Skeletal muscle tissue (tissue), 4 donors: ENCODE data around the gene FREM1. TPM values are rescaled to one million over a fixed set of nuclear protein-coding genes. Genes with fewer than 3 reads are reported as not detected.

Experiments used
- H3K27ac ChIP-seq: one replicate; pipeline ENCODE4 v1.7.0; 2013; ENCODE audit warnings: mild to moderate bottlenecking, low read depth, low read length, inconsistent platforms
- H3K27me3 ChIP-seq, 3 donors: one replicate each; pipeline ENCODE4 v1.7.0; 2013; ENCODE audit warnings: low read length in 3 of 3; ENCODE audit not compliant: control insufficient read depth in 3 of 3, insufficient read depth in 3 of 3
- H3K36me3 ChIP-seq, 3 donors: one replicate each; pipeline ENCODE4 v1.7.0; 2013; ENCODE audit warnings: low read length in 3 of 3; ENCODE audit not compliant: control insufficient read depth in 3 of 3, insufficient read depth in 3 of 3
- H3K4me1 ChIP-seq, 3 donors: one replicate each; pipeline ENCODE4 v1.7.0; 2013; ENCODE audit warnings: low read length in 3 of 3, mild to moderate bottlenecking in 3 of 3; ENCODE audit not compliant: control insufficient read depth in 3 of 3, insufficient read depth in 3 of 3
- H3K4me3 ChIP-seq, 3 donors: one replicate each; pipeline ENCODE4 v1.7.0; 2013; ENCODE audit warnings: low read length in 3 of 3
- H3K9ac ChIP-seq, 3 donors: one replicate each; pipeline ENCODE4 v1.7.0; 2013; ENCODE audit warnings: low read length in 3 of 3, mild to moderate bottlenecking in 3 of 3, moderate library complexity in 2 of 3, low read depth in 1 of 3
- H3K9me3 ChIP-seq, 3 donors: one replicate each; pipeline ENCODE4 v1.7.0; 2013; ENCODE audit warnings: low read length in 3 of 3; ENCODE audit not compliant: control insufficient read depth in 3 of 3
- total RNA-seq: library from RNA; depleted of rRNA; stranded (reverse); fragments of >200 nt; gene quantifications from one replicate; pipeline ENCODE4 v1.2.3, GENCODE V29; 2014
- donor health status: Osteomylitis.

Gene FREM1
- total RNA-seq, 1 donor from 2014 or later: 17.2 TPM

GRCh38 chr9:14775917-14776316 is 134.3 kb downstream of the FREM1 start:
- Histone ChIP-seq H3K27me3 (no peaks in the 10 kb centered on the region), H3K27ac (no peak overlapping the region), H3K9ac (no peak overlapping the region), H3K4me3 (no peak overlapping the region), H3K9me3 (no peaks in the 10 kb centered on the region), H3K36me3 (no peaks in the 10 kb centered on the region), H3K4me1 (peaks cover 6 to 12% (median 7%) of the 10 kb centered on the region in 3 donors)

- H3K27ac ChIP-seq: no peak overlapping the region
- no peak overlapping the region for H3K9ac ChIP-seq
- peaks cover 0 to 6% (median 3%) of the 10 kb centered on the region in 3 donors for H3K4me1 ChIP-seq
- no peaks in the 10 kb centered on the region for H3K9me3 ChIP-seq
- H3K27me3 ChIP-seq: peaks cover 0 to 2% (median 0%) of the 10 kb centered on the region in 3 donors
- no peaks in the 10 kb centered on the region for H3K36me3 ChIP-seq
- H3K4me3 ChIP-seq: no peak overlapping the region
Observed at GRCh38 chr9:14770592-14770991, 139.6 kb downstream of the FREM1 start.

- no peak overlapping the region for H3K4me3 ChIP-seq
- no peaks in the 10 kb centered on the region for H3K36me3 ChIP-seq
- H3K9ac ChIP-seq: no peak overlapping the region
- peaks cover 0 to 2% (median 0%) of the 10 kb centered on the region in 3 donors for H3K27me3 ChIP-seq
- H3K4me1 ChIP-seq: peaks cover 0 to 2% (median 2%) of the 10 kb centered on the region in 3 donors
- H3K9me3 ChIP-seq: no peaks in the 10 kb centered on the region
- H3K27ac ChIP-seq: no peak overlapping the region
Observed at GRCh38 chr9:14769230-14769571, 141.0 kb downstream of the FREM1 start.

GRCh38 chr9:14768405-14769229 is 141.6 kb downstream of the FREM1 start:
- Histone ChIP-seq H3K4me3 (peak overlapping the region in 2 of 3 donors; percentile 18 to 54), H3K27ac (no peak overlapping the region), H3K9ac (peak overlapping the region in 2 of 3 donors; percentile 40 to 41), H3K9me3 (no peaks in the 10 kb centered on the region), H3K36me3 (no peaks in the 10 kb centered on the region), H3K27me3 (peaks cover 0 to 2% (median 0%) of the 10 kb centered on the region in 3 donors), H3K4me1 (no peaks in the 10 kb centered on the region)

GRCh38 chr9:14766299-14766698 is 143.9 kb downstream of the FREM1 start:
- Histone ChIP-seq H3K4me1 (no peaks in the 10 kb centered on the region), H3K27ac (no peak overlapping the region), H3K36me3 (no peaks in the 10 kb centered on the region), H3K27me3 (peaks cover 0 to 2% (median 0%) of the 10 kb centered on the region in 3 donors), H3K9ac (no peak overlapping the region), H3K4me3 (no peak overlapping the region), H3K9me3 (no peaks in the 10 kb centered on the region)

GRCh38 chr9:14761584-14761983 is 148.6 kb downstream of the FREM1 start:
- no peaks in the 10 kb centered on the region for H3K4me1 ChIP-seq
- H3K27me3 ChIP-seq: peaks cover 0 to 2% (median 0%) of the 10 kb centered on the region in 3 donors
- no peak overlapping the region for H3K27ac ChIP-seq
- H3K4me3 ChIP-seq: no peak overlapping the region
- H3K9ac ChIP-seq: no peak overlapping the region
- no peaks in the 10 kb centered on the region for H3K36me3 ChIP-seq
- no peaks in the 10 kb centered on the region for H3K9me3 ChIP-seq

GRCh38 chr9:14760060-14760459 is 150.2 kb downstream of the FREM1 start:
- H3K9me3 ChIP-seq: no peaks in the 10 kb centered on the region
- no peak overlapping the region for H3K27ac ChIP-seq
- no peaks in the 10 kb centered on the region for H3K36me3 ChIP-seq
- no peak overlapping the region for H3K4me3 ChIP-seq
- no peaks in the 10 kb centered on the region for H3K27me3 ChIP-seq
- no peaks in the 10 kb centered on the region for H3K4me1 ChIP-seq
- H3K9ac ChIP-seq: no peak overlapping the region

GRCh38 chr9:14756291-14756690 is 153.9 kb downstream of the FREM1 start:
- Histone ChIP-seq H3K9ac (no peak overlapping the region), H3K36me3 (no peaks in the 10 kb centered on the region), H3K9me3 (no peaks in the 10 kb centered on the region), H3K4me3 (no peak overlapping the region), H3K27me3 (no peaks in the 10 kb centered on the region), H3K27ac (no peak overlapping the region), H3K4me1 (no peaks in the 10 kb centered on the region)

GRCh38 chr9:14752871-14753270 is 157.4 kb downstream of the FREM1 start:
- H3K4me1 ChIP-seq: no peaks in the 10 kb centered on the region
- H3K27me3 ChIP-seq: no peaks in the 10 kb centered on the region
- no peak overlapping the region for H3K27ac ChIP-seq
- no peak overlapping the region for H3K4me3 ChIP-seq
- H3K36me3 ChIP-seq: no peaks in the 10 kb centered on the region
- H3K9ac ChIP-seq: no peak overlapping the region
- no peaks in the 10 kb centered on the region for H3K9me3 ChIP-seq

GRCh38 chr9:14752271-14752670 is 158.0 kb downstream of the FREM1 start:
- Histone ChIP-seq H3K9me3 (no peaks in the 10 kb centered on the region), H3K27ac (no peak overlapping the region), H3K4me1 (no peaks in the 10 kb centered on the region), H3K4me3 (no peak overlapping the region), H3K36me3 (no peaks in the 10 kb centered on the region), H3K9ac (no peak overlapping the region), H3K27me3 (no peaks in the 10 kb centered on the region)
